Putamen (tissue), 1 donor: ENCODE results near the gene DOCK9.

Source experiments
- DNase-seq: peaks from one replicate; pipeline ENCODE4 v3.0.0-alpha.2; 2016; ENCODE audit warnings: low spot score

DOCK9 gene

DNA sequence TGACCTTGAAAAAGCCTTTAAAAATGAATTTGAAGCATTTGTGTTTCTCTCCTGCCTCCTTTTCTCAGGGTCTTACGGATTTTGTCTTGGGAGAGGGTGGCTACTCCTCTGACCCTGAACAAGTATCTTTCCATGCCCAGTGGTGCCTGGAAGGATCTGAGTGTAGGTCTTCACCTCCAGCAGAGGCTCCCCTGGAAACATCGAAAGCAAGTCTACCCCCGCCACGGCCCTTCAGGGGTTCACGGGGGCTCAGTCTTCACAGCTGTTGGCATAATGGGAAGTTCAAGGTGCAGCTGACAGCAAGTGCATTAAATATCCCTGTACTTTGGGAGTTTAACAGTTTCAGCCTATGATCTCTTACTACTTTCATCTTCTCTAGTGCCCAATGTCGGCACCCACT, 182.6 kb downstream of the DOCK9 start:
- DNase-seq: no peak

DNA sequence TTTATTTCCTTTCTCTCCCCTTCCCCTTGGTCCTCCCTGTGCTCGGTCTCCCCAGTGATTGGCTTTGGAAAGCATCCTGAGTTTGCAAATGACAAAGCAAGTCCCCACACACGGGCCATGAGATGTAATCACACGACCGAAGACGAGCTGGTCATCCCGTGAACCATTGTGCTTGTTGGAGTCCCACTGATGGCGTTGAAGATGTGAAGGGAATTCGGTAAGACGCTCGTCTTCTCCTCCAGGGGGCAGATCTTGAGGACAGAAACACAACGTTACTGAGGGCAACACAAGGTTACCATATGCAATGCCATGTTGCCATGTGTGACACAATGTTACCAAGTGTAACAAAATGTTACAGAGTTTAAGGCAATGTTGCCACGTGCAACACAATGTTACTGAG, 183.4 kb downstream of the DOCK9 start:
- DNase-seq: no peak

DNA sequence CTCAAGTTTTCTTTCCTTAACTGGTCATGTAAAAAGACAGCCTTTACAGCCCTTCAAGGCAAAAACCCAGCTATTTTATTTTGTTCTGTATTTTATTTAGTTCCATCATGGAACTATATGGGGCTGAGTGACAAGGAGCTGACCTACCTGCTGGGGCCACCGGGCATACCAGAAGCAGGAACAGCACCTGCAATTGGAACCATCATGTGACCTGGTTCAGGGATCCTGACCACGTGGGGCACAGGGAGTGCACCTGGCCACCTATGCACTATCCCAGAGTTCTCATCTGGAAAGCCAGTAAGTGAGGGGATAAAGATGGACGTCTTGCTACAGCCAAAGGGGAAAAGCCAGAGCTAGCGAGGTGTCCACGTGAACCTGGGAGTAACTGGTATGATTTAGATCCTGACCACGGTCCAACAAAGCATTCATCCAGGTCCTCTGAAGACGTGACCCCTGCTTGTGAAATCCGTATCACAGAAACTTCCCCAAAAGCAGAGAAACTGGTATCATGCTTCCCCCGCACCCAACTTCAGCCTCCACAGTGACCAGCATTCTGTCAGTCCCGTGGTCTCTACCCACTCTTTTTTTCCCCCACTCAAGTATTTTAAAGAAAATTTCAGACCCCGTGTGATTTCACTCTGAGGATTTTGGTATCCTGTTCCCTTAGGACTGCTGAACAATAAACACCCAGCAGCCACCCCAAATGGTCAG, 184.9 kb downstream of the DOCK9 start:
- DNase-seq: no peak

DNA sequence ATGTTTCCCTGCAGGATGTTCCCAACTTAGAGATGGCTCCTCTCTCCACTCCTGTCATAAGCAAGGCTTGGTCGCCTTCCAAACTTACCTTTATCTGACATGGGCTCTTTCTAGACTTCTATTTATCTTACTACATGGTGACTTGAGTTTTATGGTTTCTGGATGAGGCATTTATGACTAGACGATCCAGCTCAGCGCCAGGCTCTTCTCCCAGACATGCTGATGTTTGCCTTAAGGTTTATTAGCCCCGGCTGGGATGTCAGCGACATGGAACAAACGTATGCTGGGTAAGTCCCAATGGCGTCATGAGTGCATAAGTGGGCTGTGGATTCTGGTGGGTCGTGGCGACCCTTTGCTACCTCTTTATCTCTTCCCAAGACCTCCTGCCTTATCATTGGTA, 185.5 kb downstream of the DOCK9 start:
- DNase-seq: no peak

DNA sequence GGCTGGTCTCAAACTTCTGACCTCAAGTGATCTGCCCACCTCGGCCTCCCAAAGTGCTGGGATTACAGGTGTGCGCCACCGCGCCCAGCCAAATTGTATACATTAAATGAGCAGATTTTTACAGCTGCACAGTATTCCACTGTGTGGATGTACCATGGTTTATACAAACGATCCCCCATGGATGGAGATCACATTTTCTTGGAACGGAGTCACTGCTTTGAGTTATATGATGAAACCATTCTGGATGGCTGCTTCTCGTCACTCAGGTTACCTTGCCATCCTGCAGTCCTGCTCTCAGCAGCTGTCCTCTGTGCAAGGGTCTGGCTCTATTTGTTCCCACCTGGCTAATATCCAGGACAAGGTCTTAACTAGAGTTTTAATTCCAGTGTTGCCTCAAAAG, 186.3 kb downstream of the DOCK9 start:
- DNase-seq: no peak

DNA sequence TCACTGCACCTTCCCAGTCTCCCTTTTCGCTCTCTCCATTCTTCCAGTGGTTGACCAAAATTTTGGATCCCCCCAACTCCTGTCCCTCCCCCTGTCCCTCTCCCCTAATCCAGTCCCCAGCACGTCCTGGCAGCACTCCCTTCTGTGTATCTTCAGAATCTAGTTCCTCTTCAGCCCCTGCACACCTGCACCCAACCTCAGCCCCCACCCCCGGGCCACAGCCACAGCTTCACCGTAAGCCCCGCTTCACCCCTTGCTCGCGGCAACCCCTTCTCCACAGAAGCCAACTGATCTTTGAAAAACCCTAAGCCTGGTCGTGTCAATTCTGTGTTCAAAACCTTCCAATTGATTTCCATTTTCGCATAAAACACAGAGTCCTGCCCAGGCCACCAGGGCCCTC, 189.9 kb downstream of the DOCK9 start:
- no peak for DNase-seq

DNA sequence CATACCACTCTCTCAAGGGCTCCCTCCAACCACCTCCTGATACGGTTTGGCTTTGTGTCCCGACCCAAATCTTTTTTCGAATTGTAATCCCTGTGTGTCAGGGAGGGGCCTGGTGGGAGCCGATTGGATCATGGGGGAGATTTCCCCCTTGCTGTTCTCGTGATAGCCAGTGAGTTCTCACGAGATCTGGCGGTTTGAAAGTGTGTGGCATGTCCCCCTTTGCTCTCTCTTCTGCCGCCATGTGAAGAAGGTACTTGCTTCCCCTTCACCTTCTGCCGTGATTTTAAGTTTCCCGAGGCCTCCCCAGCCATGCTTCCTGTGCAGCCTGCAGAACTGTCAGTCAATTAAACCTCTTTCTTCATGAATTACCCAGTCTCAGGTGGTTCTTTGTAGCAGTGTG, 190.7 kb downstream of the DOCK9 start:
- DNase-seq: no peak

DNA sequence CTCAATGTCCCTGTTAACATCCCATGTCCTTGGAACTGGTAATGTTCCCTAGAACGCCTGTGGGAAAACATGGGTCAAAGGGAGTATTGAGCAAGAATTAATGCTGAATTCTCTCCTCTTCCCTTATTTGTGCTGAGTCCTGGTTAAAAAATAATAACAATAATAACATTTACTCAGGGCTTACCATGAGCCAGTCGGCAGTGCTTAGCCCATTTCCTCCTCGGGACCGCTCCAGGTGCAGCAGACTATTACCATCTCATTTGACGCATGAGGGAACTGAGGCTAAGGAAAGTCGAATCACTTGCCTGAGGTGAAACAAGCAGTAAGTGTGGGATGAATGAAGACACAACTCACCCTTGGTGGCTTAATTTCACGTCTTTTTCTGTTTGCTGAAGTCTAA, 191.8 kb downstream of the DOCK9 start:
- DNase-seq: no peak

DNA sequence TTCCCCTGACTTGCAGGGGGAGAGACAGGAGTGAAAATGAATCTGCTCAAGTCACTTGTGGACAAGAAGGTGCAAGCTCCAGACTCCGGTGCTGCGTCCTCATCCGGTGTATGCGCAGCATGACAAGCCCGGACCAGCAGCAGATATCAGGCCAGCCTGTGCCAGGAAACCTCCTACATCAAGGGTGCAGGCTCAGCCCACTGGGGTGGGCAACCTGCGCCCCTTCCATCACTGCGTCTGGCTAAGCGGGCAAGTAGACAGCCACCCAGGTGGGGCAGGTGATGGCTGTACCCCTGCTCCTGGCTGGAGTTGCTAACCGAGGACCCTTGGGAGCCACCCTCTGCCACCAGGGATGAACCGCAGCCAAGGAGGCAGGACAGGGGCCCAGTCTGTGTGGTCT, 192.5 kb downstream of the DOCK9 start:
- no peak for DNase-seq

DNA sequence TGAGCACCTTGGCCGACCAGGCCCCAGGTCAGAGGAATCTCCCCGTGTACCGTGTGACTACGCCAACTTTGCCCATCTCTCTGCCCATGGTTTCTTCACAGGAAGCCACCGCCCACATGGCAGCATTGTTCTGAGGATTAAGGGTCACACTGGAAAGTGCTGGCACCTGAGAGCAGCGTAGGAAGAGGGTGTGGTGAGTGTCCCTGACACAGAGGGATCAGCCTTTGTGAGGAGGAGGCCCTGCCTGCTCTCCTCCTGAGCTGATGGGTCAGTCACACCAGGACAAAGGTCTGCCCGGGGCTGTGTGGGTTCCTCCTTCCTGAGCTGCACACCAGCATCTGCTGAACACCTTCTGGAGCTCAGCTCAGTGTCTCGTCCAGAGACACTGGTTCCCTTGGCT, 193.2 kb downstream of the DOCK9 start:
- no peak for DNase-seq

DNA sequence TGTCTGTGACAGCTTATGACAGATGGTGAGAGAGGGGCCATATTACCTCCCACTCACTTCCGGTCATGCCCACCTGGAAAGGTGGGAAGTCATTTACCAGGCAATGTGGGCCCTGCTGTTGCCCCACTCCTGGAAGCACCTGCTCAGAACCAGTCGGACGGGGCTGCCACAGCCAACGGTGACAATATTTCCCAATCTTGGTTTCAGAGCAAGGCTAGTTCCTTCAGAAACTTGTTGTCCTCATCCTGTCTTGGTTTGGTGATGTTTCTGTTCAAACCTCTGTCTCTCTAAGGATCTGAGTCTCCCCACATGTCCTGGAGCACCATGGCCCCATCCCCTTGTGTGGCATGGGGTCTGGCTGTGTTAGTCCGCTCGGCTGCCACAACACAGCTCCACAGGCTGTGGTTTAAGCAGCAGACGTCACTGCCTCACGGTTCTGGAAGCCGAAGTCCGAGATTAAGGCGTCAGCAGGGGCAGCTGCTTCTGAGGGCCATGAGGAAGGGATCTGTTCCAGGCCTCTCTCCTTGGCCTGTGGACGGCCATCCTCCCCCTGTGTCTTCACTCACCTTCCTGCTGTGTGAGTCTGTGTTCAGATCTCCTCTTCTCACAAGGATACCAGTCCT, 193.9 kb downstream of the DOCK9 start:
- DNase-seq: no peak

DNA sequence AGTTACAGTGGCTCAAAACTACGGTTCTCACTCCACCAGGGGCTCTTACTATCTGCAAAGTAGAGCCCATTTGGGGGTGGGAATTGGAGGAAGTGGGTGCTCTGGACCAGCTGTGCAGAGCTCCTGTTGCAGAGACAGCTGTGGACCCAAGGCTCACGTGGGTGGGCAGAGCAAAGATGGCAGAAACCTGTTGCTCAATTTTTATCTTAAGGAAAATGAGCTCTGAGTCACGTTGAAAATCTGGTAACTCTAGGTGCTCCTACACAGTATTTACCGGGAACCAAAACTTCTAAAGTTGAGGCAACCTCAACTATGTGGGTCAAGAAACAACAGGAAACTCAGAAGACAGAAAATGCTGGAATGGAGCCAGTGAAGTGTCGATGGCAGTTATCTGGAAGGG, 195.2 kb downstream of the DOCK9 start:
- no peak for DNase-seq

DNA sequence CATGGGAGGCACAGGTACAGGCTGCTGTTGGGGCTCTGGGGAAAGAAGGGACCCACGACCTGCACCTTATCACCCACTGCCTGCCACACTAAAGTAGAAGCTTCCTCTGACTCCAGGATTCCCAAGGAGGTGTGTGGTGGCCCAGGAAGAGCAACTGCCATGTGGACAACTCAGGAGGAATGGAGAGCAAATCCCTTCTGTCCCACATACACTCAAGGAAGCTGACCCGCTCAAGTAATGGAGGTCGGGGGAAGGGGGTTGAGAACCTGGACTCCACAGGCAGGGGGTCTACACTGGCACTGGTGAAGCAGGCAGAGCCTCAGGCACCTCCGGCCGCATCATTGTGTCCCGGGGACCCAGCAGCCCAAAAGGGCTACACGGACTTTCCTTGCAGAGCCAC, 196.0 kb downstream of the DOCK9 start:
- DNase-seq: no peak

DNA sequence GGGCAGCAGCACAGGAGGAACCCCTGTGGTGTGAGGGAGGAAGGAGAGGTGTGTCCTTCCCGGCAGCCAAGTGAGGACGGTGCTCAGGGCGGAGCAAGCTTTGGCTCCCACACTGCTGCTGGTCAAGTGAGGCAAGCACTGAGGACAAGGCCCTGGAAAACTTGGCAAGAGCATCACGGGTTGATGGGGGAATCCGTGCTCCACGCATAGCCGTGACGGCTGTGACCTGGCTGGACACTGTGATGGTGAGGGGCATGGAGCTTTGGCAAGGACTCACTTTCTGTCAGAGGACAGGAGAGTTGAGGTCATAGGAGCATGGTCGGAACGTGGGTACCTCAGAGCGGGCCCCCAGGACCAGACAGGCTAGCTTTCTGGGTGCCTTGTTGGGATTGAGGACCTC, 196.4 kb downstream of the DOCK9 start:
- DNase-seq: no peak

DNA sequence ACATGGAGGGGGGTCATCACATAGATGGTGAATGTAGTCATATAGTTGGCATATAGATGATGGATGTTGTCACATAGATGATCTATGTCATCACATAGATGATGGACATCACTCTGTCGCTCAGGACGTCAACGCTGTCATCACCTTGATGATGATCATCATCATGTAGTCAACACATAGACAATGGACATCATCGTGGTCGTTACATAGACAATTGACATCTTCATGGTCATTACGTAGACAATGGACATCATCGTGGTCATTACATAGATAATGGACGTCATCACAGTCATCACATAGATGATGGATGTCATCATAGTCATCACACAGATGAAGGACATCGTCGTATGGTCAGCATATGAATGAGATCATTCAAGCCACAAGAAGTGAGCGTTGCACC, 196.8 kb downstream of the DOCK9 start:
- DNase-seq: no peak

DNA sequence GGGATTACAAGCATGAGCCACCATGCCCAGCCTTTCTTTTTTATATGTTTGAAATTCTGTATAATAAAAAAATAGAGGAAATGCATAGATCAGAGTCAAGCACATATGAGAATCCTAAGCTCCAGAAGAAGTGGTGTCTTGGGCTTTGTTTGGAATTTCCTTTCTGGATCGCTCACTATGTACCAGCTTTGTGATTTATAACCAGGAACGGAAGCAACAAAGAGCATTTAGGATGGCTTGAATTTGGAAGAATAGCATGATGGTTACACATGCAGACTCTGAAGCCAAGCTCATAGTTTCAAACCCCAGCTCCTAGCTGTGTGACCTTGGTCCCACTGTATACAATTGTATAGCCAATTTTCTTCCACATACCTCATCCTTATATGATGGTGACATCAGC, 197.4 kb downstream of the DOCK9 start:
- DNase-seq: no peak

DNA sequence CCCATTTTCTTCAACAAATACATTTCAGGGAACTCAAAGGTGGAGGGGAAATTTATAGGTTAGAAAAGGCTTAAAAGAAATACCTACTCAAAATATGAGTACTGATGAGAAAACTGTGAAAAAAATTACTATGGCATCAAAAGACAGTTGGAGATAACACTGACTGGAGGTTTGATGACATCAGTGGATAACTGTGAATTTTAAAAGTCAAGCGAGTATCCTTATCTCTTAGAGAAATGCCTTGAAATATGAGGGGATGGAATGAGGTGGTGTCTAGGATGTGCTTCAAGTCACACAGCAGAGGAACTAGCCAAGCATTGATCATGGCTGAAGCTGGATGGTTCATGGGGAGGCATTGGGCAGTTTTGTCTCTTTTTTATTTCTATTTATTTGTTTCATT, 198.2 kb downstream of the DOCK9 start:
- DNase-seq: no peak

DNA sequence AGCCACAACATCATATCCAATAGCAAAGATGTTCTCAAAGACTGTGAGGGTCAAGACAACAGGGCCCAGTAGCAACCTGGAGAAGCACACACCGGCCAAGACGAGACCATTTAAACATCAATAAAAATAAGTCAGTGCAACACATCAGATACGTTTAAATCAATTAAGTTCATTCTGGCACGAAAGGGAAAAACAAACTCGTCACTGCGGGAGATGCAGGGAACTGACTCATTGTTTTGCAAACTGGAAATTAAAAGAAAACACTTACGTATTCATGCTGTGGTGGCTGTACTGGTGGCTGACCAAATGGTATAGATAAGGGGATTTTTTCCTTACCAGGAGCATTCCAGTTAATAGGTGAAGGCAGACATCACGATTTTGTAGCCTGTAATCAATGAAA, 199.1 kb downstream of the DOCK9 start:
- no peak for DNase-seq

DNA sequence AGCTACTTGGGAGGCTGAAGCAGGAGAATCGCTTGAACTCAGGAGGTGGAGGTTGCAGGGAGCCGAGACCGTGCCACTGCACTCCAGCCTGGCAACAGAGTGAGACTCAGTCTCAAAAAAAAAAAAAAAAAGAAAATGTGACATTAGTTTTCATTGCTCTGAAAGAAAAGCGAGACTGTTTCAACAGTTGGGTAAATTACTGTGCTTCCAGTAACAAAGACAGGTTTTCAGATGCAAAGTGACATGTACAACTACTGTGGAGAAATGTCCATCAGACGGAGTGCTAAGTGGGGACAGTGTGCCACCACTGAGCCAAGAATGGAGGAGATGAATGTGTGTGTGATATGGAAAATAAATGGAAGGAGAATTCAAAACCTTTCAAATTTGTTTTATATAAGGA, 201.2 kb downstream of the DOCK9 start:
- no peak for DNase-seq

DNA sequence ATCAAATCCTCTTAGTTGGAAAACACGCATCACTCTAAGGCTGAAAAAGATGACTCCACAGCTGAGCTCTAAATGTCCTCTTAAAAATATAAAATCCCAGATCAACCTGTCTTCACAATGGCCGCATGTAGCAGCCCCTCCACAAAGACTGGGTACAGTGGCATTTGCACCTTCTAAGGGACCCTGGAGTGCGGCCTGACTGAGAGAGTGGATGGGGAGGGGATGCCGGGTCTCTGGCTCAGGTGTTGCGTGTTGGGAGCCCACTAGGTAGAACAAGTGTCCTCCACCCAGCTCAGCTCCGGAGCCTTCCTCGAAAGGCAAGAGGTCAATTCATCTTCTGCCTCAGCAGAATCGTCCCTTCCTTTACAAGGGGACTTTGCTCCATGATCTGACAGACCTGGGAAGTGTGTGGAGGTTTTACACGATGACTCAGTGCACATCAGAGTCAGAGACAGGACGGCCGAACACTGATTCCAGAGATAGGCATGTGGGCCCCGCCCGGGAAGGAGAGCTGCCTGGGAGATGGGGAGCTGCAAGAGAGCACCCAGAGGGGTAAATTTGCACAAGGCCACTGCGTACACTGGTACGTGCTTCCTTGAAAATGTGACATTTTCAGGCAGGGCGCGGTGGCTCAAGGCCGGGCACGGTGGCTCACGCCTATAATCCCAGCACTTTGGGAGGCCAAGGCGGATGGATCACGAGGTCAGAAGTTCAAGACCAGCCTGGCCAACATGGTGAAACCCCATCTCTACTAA, 201.8 kb downstream of the DOCK9 start:
- no peak for DNase-seq

DNA sequence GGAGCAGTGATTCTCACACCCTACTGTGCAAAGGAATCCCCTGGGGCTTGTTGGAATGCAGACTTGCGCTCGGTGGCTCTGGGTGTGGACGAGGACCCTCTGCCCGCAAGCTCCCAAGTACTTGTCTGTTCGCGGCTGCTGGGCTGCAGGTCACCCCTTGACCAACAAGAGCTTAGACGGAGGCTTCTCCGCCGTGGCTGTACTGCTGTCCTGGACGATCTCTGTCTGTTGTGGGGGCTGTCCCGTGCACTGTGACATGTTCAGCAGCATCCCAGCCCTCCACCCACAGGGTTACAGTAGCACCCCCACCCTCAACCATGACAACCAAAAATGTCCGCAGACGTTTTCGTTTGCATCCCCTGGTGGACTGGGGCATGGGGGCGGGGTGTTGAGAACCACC, 202.5 kb downstream of the DOCK9 start:
- no peak for DNase-seq

DNA sequence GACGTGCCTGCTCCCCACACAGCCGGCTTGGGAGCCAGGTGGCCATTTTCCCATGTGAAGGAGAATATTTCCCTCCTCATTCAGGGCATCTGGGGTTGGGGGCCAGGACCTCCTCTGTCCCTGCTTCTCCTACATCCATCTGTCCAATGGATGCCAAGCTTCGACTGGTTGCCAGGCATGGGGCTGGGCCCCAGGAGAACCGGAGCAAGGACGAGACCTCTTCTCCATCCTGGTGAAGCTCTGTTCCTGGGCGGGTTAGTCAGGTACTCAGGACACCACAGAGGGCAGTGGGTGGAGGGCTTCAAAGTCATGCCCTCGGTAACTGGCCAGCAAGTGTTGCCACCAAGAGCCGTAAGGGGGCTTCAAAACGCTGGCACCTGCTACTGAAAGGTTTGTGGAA, 203.1 kb downstream of the DOCK9 start:
- no peak for DNase-seq

DNA sequence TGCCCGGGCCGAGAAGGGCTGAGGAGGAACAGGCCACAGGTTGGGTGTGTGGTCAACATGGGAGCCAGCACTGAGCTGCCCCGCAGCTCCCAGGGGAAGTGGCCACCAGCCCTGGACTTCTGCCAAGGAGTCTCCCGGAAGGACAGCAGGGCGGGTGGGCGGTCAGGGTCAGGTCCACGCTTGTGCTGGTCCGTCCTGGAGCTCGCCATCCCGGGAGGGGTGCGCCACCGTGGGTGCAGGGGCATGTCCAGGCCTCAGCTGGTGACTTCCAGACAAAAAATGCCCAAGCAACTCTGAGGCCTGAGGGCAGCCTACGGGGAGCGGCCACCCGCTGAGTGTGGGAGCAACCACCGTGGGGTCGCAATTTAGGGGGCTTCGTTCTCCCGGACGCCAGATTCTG, 203.9 kb downstream of the DOCK9 start:
- no peak for DNase-seq
